ENCODE results near the gene IL17RD.

DNA sequence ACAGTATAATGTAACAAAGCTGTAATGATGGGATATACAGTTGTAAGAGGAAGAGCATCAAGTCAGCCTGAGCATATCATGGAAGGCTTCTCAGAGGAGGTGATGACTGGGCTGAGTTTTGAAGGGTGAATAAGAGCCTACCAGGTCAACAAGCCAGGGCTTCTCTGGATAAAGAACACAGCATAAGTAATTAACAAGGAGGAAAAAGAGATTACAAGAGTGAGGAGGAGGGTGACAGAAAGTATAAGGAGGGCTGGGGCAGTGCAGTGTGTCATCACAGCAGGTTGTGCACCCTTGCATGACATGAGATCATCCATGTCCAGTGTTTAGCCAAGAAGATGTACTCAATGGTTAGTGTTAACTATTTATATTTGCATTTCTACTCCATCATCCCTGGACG is 121.6 kb downstream of the IL17RD start:
- TF ChIP-seq POLR2A (IDR thresholded peaks at IDR 0.05; ENCODE audit: low read length), result no peak
- no peak for TF ChIP-seq GATA1 (IDR thresholded peaks at IDR 0.05; ENCODE audit: low read depth, low read length)

Data from erythroblast (primary cell).